Stimulated activated CD4-positive, alpha-beta T cell treated with anti-CD3 and anti-CD28 coated beads, Interleukin-2, amount 100 ng/mL, for 4 hours (primary cell): ENCODE results near the gene SELENOK.
"Not testable (repeated sequence)": the region's sequence is repeated elsewhere in the genome, so short reads cannot be mapped to it uniquely, and the experiment has no call there.

Experiments used
- DNase-seq: peaks from one replicate; pipeline ENCODE4 v3.0.0-alpha.2; 2020; ENCODE audit warnings: low read depth

Gene SELENOK

GRCh38 chr3:53891497-53892285, at the start of gene SELENOK:
Gene SELENOK (minus strand): TSS chr3:53891859.
- DNase-seq, result peak; percentile 96

- no peak for DNase-seq
Measured at GRCh38 chr3:53941184-53941583, 49.5 kb upstream of the SELENOK start.

- DNase-seq, result no peak
Measured at GRCh38 chr3:53940623-53941022, 49.0 kb upstream of the SELENOK start.

GRCh38 chr3:53939813-53940212, 48.2 kb upstream of the SELENOK start:
- no peak for DNase-seq

- no peak for DNase-seq
Measured at GRCh38 chr3:53939086-53939582, 47.5 kb upstream of the SELENOK start.

- DNase-seq, result peak; percentile 2
Measured at GRCh38 chr3:53938645-53939044, 47.0 kb upstream of the SELENOK start.

GRCh38 chr3:53936347-53936746, 44.7 kb upstream of the SELENOK start:
- DNase-seq, result no peak

GRCh38 chr3:53935283-53935901, 43.7 kb upstream of the SELENOK start:
- DNase-seq, result no peak

- DNase-seq, result not testable (repeated sequence)
Measured at GRCh38 chr3:53927208-53927872, 35.7 kb upstream of the SELENOK start.

- DNase-seq, result no peak
Measured at GRCh38 chr3:53921296-53921695, 29.6 kb upstream of the SELENOK start.

- no peak for DNase-seq
Measured at GRCh38 chr3:53919741-53920140, 28.1 kb upstream of the SELENOK start.

- DNase-seq, result no peak
Measured at GRCh38 chr3:53913401-53913800, 21.7 kb upstream of the SELENOK start.

- DNase-seq, result no peak
Measured at GRCh38 chr3:53902711-53903110, 11.1 kb upstream of the SELENOK start.

GRCh38 chr3:53902067-53902466, 10.4 kb upstream of the SELENOK start:
- DNase-seq, result no peak

GRCh38 chr3:53900666-53901331, 9.1 kb upstream of the SELENOK start:
- DNase-seq, result no peak

- DNase-seq, result no peak
Measured at GRCh38 chr3:53899750-53900149, 8.1 kb upstream of the SELENOK start.

- DNase-seq, result no peak
Measured at GRCh38 chr3:53892286-53892637, 603 bp upstream of the SELENOK start.

GRCh38 chr3:53890726-53891475, 758 bp downstream of the SELENOK start:
- peak; percentile 41 for DNase-seq

- no peak for DNase-seq
Measured at GRCh38 chr3:53888232-53888631, 3.4 kb downstream of the SELENOK start.

- no peak for DNase-seq
Measured at GRCh38 chr3:53887446-53887845, 4.2 kb downstream of the SELENOK start.

GRCh38 chr3:53885239-53885638, 6.4 kb downstream of the SELENOK start:
- no peak for DNase-seq

- no peak for DNase-seq
Measured at GRCh38 chr3:53884623-53885022, 7.0 kb downstream of the SELENOK start.
